GM18508 (cell line): ENCODE results near the gene NEK11.
A peak's percentile ranks its signal among the peaks of the same experiment; 100 is the strongest.

Experiments
- ATAC-seq: cut with Tn5 transposase; IDR thresholded peaks from one replicate; pipeline ENCODE4 v1.9.1; 2021; ENCODE audit warnings: moderate number of reproducible peaks; ENCODE audit not compliant: insufficient read depth, unreplicated experiment

The NEK11 gene

GRCh38 chr3:131026321-131027151 lies at the start of gene NEK11, which contains the start of gene ASTE1:
Gene NEK11 (plus strand): TSS chr3:131026877. CDS start chr3:131029709, 2,832 bp downstream.
Gene ASTE1 (minus strand): TSS chr3:131026825. CDS start chr3:131025306, 1,519 bp downstream.
- ATAC-seq, result peak; percentile 85

- no peak for ATAC-seq
These were observed 47.6 kb upstream of the NEK11 start for GRCh38 chr3:130979117-130979516.

GRCh38 chr3:130981469-130981868 lies 45.2 kb upstream of the NEK11 start:
- ATAC-seq, result no peak

- ATAC-seq, result no peak
These were observed 36.4 kb upstream of the NEK11 start for GRCh38 chr3:130990282-130990681.

- ATAC-seq, result no peak
These were observed 35.6 kb upstream of the NEK11 start for GRCh38 chr3:130991126-130991525.

GRCh38 chr3:130992344-130992743 lies 34.3 kb upstream of the NEK11 start:
- no peak for ATAC-seq

- no peak for ATAC-seq
These were observed 29.4 kb upstream of the NEK11 start for GRCh38 chr3:130997289-130997688.

- no peak for ATAC-seq
These were observed 25.6 kb upstream of the NEK11 start for GRCh38 chr3:131001071-131001470.

- ATAC-seq, result no peak
These were observed 22.1 kb upstream of the NEK11 start for GRCh38 chr3:131004603-131005002.

GRCh38 chr3:131007256-131007655 lies 19.4 kb upstream of the NEK11 start:
- no peak for ATAC-seq

GRCh38 chr3:131007782-131008181 lies 18.9 kb upstream of the NEK11 start:
- ATAC-seq, result no peak

GRCh38 chr3:131008326-131008725 lies 18.4 kb upstream of the NEK11 start:
- no peak for ATAC-seq

- no peak for ATAC-seq
These were observed 17.0 kb upstream of the NEK11 start for GRCh38 chr3:131009698-131010097.

GRCh38 chr3:131018970-131019369 lies 7.7 kb upstream of the NEK11 start:
- no peak for ATAC-seq

GRCh38 chr3:131020122-131020693 lies 6.5 kb upstream of the NEK11 start:
- ATAC-seq, result no peak

GRCh38 chr3:131025539-131025938 lies 1.1 kb upstream of the NEK11 start:
- no peak for ATAC-seq

- no peak for ATAC-seq
These were observed 2.2 kb downstream of the NEK11 start for GRCh38 chr3:131028844-131029243.

- ATAC-seq, result no peak
These were observed 5.0 kb downstream of the NEK11 start for GRCh38 chr3:131031660-131032059.

- ATAC-seq, result peak; percentile 50
These were observed 6.9 kb downstream of the NEK11 start for GRCh38 chr3:131033480-131034080.

GRCh38 chr3:131036200-131036816 lies 9.6 kb downstream of the NEK11 start:
- no peak for ATAC-seq

GRCh38 chr3:131036986-131037385 lies 10.3 kb downstream of the NEK11 start:
- no peak for ATAC-seq
